Heart right ventricle (tissue), 16 donors: ENCODE data around the gene SHLD2. TPM values are rescaled to one million over a fixed set of nuclear protein-coding genes. Genes with fewer than 3 reads are reported as not detected.
"Not testable (repeated sequence)": the region's sequence is repeated elsewhere in the genome, so short reads cannot be mapped to it uniquely, and the experiment has no call there.

ENCODE experiments used
- ATAC-seq, 8 donors: fragments of 200-7000 bp; cut with Tn5 transposase; one replicate each; pipeline ENCODE4 v1.9.1; 2020; ENCODE audit warnings: mild to moderate bottlenecking in 8 of 8, moderate library complexity in 8 of 8, moderate number of reproducible peaks in 1 of 8
- DNase-seq, 2 donors: peaks; one replicate each; pipeline ENCODE4 v3.0.0-alpha.2; 2020
- H3K27ac ChIP-seq, 10 donors: fragments of 200-600 bp; sonication (generic) in 2 of 10; one replicate each; pipeline versions ENCODE4 v1.5.0 to v1.8.0; 2020 to 2022; ENCODE audit warnings: mild to moderate bottlenecking in 3 of 10
- H3K27me3 ChIP-seq, 7 donors: fragments of 200-600 bp; one replicate each; pipeline ENCODE4 v1.8.0; 2021 to 2022; ENCODE audit warnings: mild to moderate bottlenecking in 2 of 7
- H3K36me3 ChIP-seq, 9 donors: fragments of 200-600 bp; sonication (generic) in 1 of 9; one replicate each; pipeline versions ENCODE4 v1.5.0 to v1.8.0; 2020 to 2022; ENCODE audit warnings: mild to moderate bottlenecking in 2 of 9
- H3K4me1 ChIP-seq, 9 donors: fragments of 200-600 bp; sonication (generic) in 1 of 9; one replicate each; pipeline versions ENCODE4 v1.5.0 to v1.8.0; 2020 to 2022; ENCODE audit warnings: mild to moderate bottlenecking in 4 of 9
- H3K4me3 ChIP-seq, 10 donors: fragments of 200-600 bp; sonication (generic) in 2 of 10; one replicate each; pipeline versions ENCODE4 v1.5.0 to v1.8.0; 2020 to 2022; ENCODE audit warnings: mild to moderate bottlenecking in 7 of 10, moderate library complexity in 2 of 10
- H3K9me3 ChIP-seq, 11 donors: fragments of 200-600 bp in 10 of 11; sonication (generic) in 2 of 11; one replicate each; pipeline versions ENCODE4 v1.5.0 to v1.8.0; 2013 to 2022; ENCODE audit warnings: mild to moderate bottlenecking in 2 of 11, control low read depth in 1 of 11, moderate library complexity in 1 of 11
- CTCF ChIP-seq, 9 donors: fragments of 200-600 bp; sonication (generic) in 2 of 9; IDR thresholded peaks; one replicate each; pipeline versions ENCODE4 v1.5.0 to v1.8.0; 2021 to 2022; ENCODE audit warnings: antibody characterized with exemption in 9 of 9, mild to moderate bottlenecking in 5 of 9, moderate library complexity in 1 of 9
- WGBS, 2 donors: extraction: QIAGEN DNeasy Blood & Tissue Kit; methylation state at CpG; one replicate each; pipeline ENCODE4 v1.1.7; 2013; ENCODE audit warnings: inconsistent platforms in 1 of 2; 5-methylcytosine and 5-hydroxymethylcytosine counted together
- intact Hi-C, 10 donors: fragments of 100-400 bp; cut with DNase I; formaldehyde crosslinking; loops; one replicate each; pipeline versions ENCODE4 v1.11.1 to v1.14.2; 2022
- polyA plus RNA-seq, 2 donors: library from polyadenylated mRNA; stranded (reverse); fragments of 200-250 nt; gene quantifications; one replicate each; pipeline ENCODE4 v1.2.3, GENCODE V29; 2013
- total RNA-seq, 10 donors: library from RNA; stranded (reverse); fragmentation: NEBNext Ultra II Directional in 3 of 10; extraction: Animal tissue kit (Norgen Biotek cat#: 25700) in 3 of 10; gene quantifications; one replicate each; pipeline versions ENCODE4 v1.2.1 to v1.2.4, GENCODE V29; 2021 to 2023
- donor health status: Arrhythmogenic right ventricular cardiomyopathy.
- donor health status: ischemic (EF 13 %, LVEDD 7.1; RV severe dilation, severe dysfunction).
- donor health status: healthy with polysubstance abuse.
- donor health status: DM: no; HTN: yes; CAD: no.
- donor health status: DM: no; HTN: no; CAD: no.
- donor health status: ischemic (EF 25% LVEDD 6.9; RV normal size, moderate dysfunction).
- donor health status: ischemic (EF 25% LVEDD 5.7; RV mildly dilated, moderate dysfunction).
- donor health status: healthy.
- donor health status: DM: yes; HTN: yes; CAD: no.
- donor health status: Ischemic cardiomyopathy.
- donor health status: ischemic (EF 35%, LVEDD 5.7; RV mildly dilated, moderate dysfunction).
- donor health status: nonischemic (EF 11% LVEDD 7.7; RV severe dilation, severe dysfunction).
- donor health status: DM: yes; HTN: yes; CAD: no.
- donor health status: PGD.
- donor health status: ischemic (EF 29% LVEDD 5.4; RV normal size, mild dysfunction).
- donor health status: nonischemic (EF 23%, LVEDD 6.1; RV moderate dilation, normal function).

SHLD2 gene
- total and polyA plus RNA-seq, 12 donors, result 9.4 to 16.1 (median 11.1) TPM

GRCh38 chr10:87084291-87084782 is 10.7 kb upstream of the SHLD2 start:
- peak in 6 of 8 donors; percentile 8 to 47 (median 30) for ATAC-seq
- DNase-seq, H3K9me3 ChIP-seq, H3K4me3 ChIP-seq, H3K27me3 ChIP-seq, intact Hi-C loops: not testable (repeated sequence)
- H3K36me3 ChIP-seq, result peaks cover 0 to 10% (median 0%) of the 10 kb centered on the region in 9 donors
- peaks cover 4 to 49% (median 26%) of the 10 kb centered on the region in 9 donors for H3K4me1 ChIP-seq
- peak overlapping the region in 7 of 10 donors; percentile 9 to 62 (median 44) for H3K27ac ChIP-seq

- ATAC-seq (no peak), DNase-seq (no peak)
- Histone ChIP-seq H3K4me3 (no peak overlapping the region), H3K36me3 (peaks cover 0 to 18% (median 0%) of the 10 kb centered on the region in 9 donors), H3K4me1 (peaks cover 4 to 60% (median 31%) of the 10 kb centered on the region in 9 donors), H3K27ac (no peak overlapping the region), H3K9me3 (no peaks in the 10 kb centered on the region), H3K27me3 (no peaks in the 10 kb centered on the region)
- intact Hi-C loops, result loop anchor here in 1 of 10 donors (5.0 kb wide), 1 partner anchor 113 kb away; no protein-coding TSS in a partner anchor
- no peak for TF ChIP-seq CTCF (IDR thresholded peaks at IDR 0.05)
- WGBS, 2 donors, result 93 to 94% methylated on average over 1 of the region's 1 CpG
Measured at GRCh38 chr10:87085537-87085936, 9.5 kb upstream of the SHLD2 start.

- TF ChIP-seq CTCF (IDR thresholded peaks at IDR 0.05), result no peak
- Histone ChIP-seq H3K4me1 (peaks cover 0 to 64% (median 45%) of the 10 kb centered on the region in 9 donors), H3K9me3 (no peaks in the 10 kb centered on the region), H3K27me3 (no peaks in the 10 kb centered on the region), H3K27ac (no peak overlapping the region), H3K4me3 (no peak overlapping the region), H3K36me3 (peaks cover 0 to 23% (median 0%) of the 10 kb centered on the region in 9 donors)
- DNase-seq (no peak), ATAC-seq (no peak)
- WGBS, 2 donors, result 95 to 96% methylated on average over 4 of the region's 4 CpGs
- intact Hi-C loops, result loop anchor here in 3 of 10 donors (5.0 to 10.0 kb wide), 3 partner anchors 115 to 155 kb away; no protein-coding TSS in a partner anchor
Measured at GRCh38 chr10:87089746-87090145, 5.3 kb upstream of the SHLD2 start.

GRCh38 chr10:87090779-87091178 is 4.2 kb upstream of the SHLD2 start:
- WGBS, 2 donors, result 73 to 74% methylated on average over 4 of the region's 4 CpGs
- Histone ChIP-seq H3K27ac (no peak overlapping the region), H3K4me3 (no peak overlapping the region), H3K9me3 (no peaks in the 10 kb centered on the region), H3K4me1 (peaks cover 0 to 60% (median 41%) of the 10 kb centered on the region in 9 donors), H3K36me3 (peaks cover 0 to 23% (median 0%) of the 10 kb centered on the region in 9 donors), H3K27me3 (no peaks in the 10 kb centered on the region)
- no peak for DNase-seq
- TF ChIP-seq CTCF (IDR thresholded peaks at IDR 0.05), result no peak
- ATAC-seq, result no peak
- intact Hi-C loops, result loop anchor here in 2 of 10 donors (10.0 kb wide), 2 partner anchors 116 to 156 kb away; no protein-coding TSS in a partner anchor

GRCh38 chr10:87092376-87092860 is 2.6 kb upstream of the SHLD2 start:
- WGBS, 2 donors, result 30 to 38% methylated on average over 7 of the region's 7 CpGs
- no peaks in the 10 kb centered on the region for H3K9me3 ChIP-seq
- H3K36me3 ChIP-seq, result peaks cover 0 to 26% (median 0%) of the 10 kb centered on the region in 9 donors
- peaks cover 0 to 72% (median 50%) of the 10 kb centered on the region in 9 donors for H3K4me1 ChIP-seq
- intact Hi-C loops, result loop anchor here in 2 of 10 donors (10.0 kb wide), 2 partner anchors 118 to 158 kb away; no protein-coding TSS in a partner anchor
- H3K27me3 ChIP-seq, result no peaks in the 10 kb centered on the region
- no peak for ATAC-seq
- H3K27ac ChIP-seq, result peak overlapping the region in 6 of 10 donors; percentile 14 to 99 (median 94)
- H3K4me3 ChIP-seq, result peak overlapping the region in 9 of 10 donors; percentile 2 to 94 (median 77)
- no peak for DNase-seq
- TF ChIP-seq CTCF (IDR thresholded peaks at IDR 0.05), result no peak
